HepG2 (cell line): ENCODE results near the gene PROX1. TPM values are rescaled to one million over a fixed set of nuclear protein-coding genes. Genes with fewer than 3 reads are reported as not detected.

Source experiments
- ATAC-seq: fragments of 200-7000 bp; cut with Tn5 transposase; 3 replicates; pipeline ENCODE4 v1.9.1; 2020; ENCODE audit warnings: mild to moderate bottlenecking, moderate library complexity
- BruUV-seq: library from RNA; stranded (reverse); fragments of 400-500 nt; replicated peaks from 2 replicates; lab custom pipeline; 2021; lab: Mats Ljungman, UMichigan
- CTCF ChIA-PET: fragments of 300-600 bp; formaldehyde crosslinking; extraction: SDS; loops from one replicate; lab custom pipeline; 2021; ENCODE audit warnings: low total read pairs, inconsistent platforms, low intra/inter-chr PET ratio; lab: Yijun Ruan, JAX
- POLR2A ChIA-PET: fragments of 350-600 bp; sonication (Branson Sonifier 250); formaldehyde crosslinking; loops from one replicate; lab custom pipeline; 2020; ENCODE audit warnings: antibody characterized with exemption, inconsistent platforms; lab: Yijun Ruan, JAX
- DNase-seq: peaks from one replicate; pipeline ENCODE4 v3.0.0-alpha.2; 2015; ENCODE audit warnings: low spot score
- FAIRE-seq: peaks from 3 replicates; lab custom pipeline; 2011; peaks lifted over from hg19 to GRCh38; lab: Jason Lieb, UNC
- H2AFZ ChIP-seq: one replicate; pipeline ENCODE4 v1.6.1; 2011; ENCODE audit warnings: low read length, inconsistent platforms
- H3K27ac ChIP-seq: fragments of 300-600 bp; 3 replicates; pipeline ENCODE4 v1.8.0; 2011; ENCODE audit warnings: mixed run types, mild to moderate bottlenecking, mixed read lengths, low read length, inconsistent platforms; ENCODE audit not compliant: insufficient read depth; ENCODE audit errors: extremely low read length
- H3K27me3 ChIP-seq, 2 experiments: fragments of 200-600 bp in 1 of 2; 2 replicates in 1 of 2; 3 replicates in 1 of 2; pipeline versions ENCODE4 v1.6.0 to v1.8.0; 2011; ENCODE audit warnings: low read length in 2 of 2, mild to moderate bottlenecking in 2 of 2, moderate library complexity in 2 of 2, inconsistent platforms in 1 of 2; ENCODE audit not compliant: insufficient read depth in 2 of 2, control insufficient read depth in 1 of 2
- H3K36me3 ChIP-seq, 2 experiments: fragments of 200-600 bp in 1 of 2; replicated peaks in 1 of 2; 2 replicates in 1 of 2; 3 replicates in 1 of 2; pipeline versions ENCODE4 v1.5.1 to v1.8.0; 2011; ENCODE audit warnings: low read length in 2 of 2, inconsistent platforms in 1 of 2; ENCODE audit not compliant: insufficient read depth in 2 of 2, control insufficient read depth in 1 of 2
- H3K4me1 ChIP-seq: 2 replicates; pipeline ENCODE4 v1.5.1; 2012; ENCODE audit warnings: low read length, inconsistent platforms; ENCODE audit not compliant: insufficient read depth
- H3K4me2 ChIP-seq: 2 replicates; pipeline ENCODE4 v1.6.0; 2011; ENCODE audit warnings: low read depth, low read length, inconsistent platforms
- H3K4me3 ChIP-seq, 3 experiments: fragments of 200-600 bp in 1 of 3; sonication (generic), shearing (Covaris generic) in 1 of 3; replicated peaks in 1 of 3; 2 replicates each; pipeline ENCODE4 v1.5.1; 2011 to 2016; ENCODE audit warnings: low read length in 3 of 3, inconsistent platforms in 2 of 3, low read depth in 2 of 3, mild to moderate bottlenecking in 2 of 3, control low read depth in 1 of 3, mixed read lengths in 1 of 3; ENCODE audit not compliant: insufficient read depth in 1 of 3
- H3K79me2 ChIP-seq: one replicate; pipeline ENCODE4 v1.6.1; 2011; ENCODE audit warnings: low read length, inconsistent platforms; ENCODE audit not compliant: insufficient read depth
- H3K9ac ChIP-seq: 2 replicates; pipeline ENCODE4 v1.6.0; 2011; ENCODE audit warnings: mild to moderate bottlenecking, low read depth, low read length, inconsistent platforms; ENCODE audit not compliant: insufficient read depth
- H3K9me3 ChIP-seq: 2 replicates; pipeline ENCODE4 v1.5.1; 2012; ENCODE audit warnings: mild to moderate bottlenecking, low read length
- H4K20me1 ChIP-seq: 2 replicates; pipeline ENCODE4 v1.6.0; 2011; ENCODE audit warnings: inconsistent platforms, mild to moderate bottlenecking, low read length, moderate library complexity; ENCODE audit not compliant: insufficient read depth
- ADNP ChIP-seq: sonication (generic); formaldehyde crosslinking; IDR thresholded peaks from 2 replicates; pipeline ENCODE4 v1.4.0; 2020; ENCODE audit warnings: missing genetic modification reagents
- ATF2 ChIP-seq: sonication (generic); formaldehyde crosslinking; IDR thresholded peaks from 2 replicates; pipeline ENCODE4 v1.4.0; 2020; ENCODE audit warnings: missing genetic modification reagents
- BCL6 ChIP-seq: IDR thresholded peaks from 2 replicates; pipeline ENCODE4 v1.6.1; 2016; ENCODE audit warnings: missing genetic modification reagents, missing compliant biosample characterization
- BRF2 ChIP-seq: sonication (generic); formaldehyde crosslinking; IDR thresholded peaks from 2 replicates; pipeline ENCODE4 v1.8.1; 2022; ENCODE audit warnings: mild to moderate bottlenecking, missing genetic modification reagents
- KLF11 ChIP-seq: IDR thresholded peaks from 2 replicates; pipeline ENCODE4 v1.6.1; 2016; ENCODE audit warnings: missing compliant biosample characterization
- RELA ChIP-seq: sonication (generic); formaldehyde crosslinking; IDR thresholded peaks from 2 replicates; pipeline ENCODE4 v1.4.0; 2020; ENCODE audit warnings: missing genetic modification reagents
- SRY ChIP-seq: sonication (generic); formaldehyde crosslinking; IDR thresholded peaks from 2 replicates; pipeline ENCODE4 v1.8.0; 2022; ENCODE audit warnings: mild to moderate bottlenecking, missing genetic modification reagents
- TOPORS ChIP-seq: sonication (generic); formaldehyde crosslinking; IDR thresholded peaks from 2 replicates; pipeline ENCODE4 v1.8.0; 2023; ENCODE audit warnings: mild to moderate bottlenecking, missing genetic modification reagents
- ZFP36L2 ChIP-seq: sonication (generic); formaldehyde crosslinking; IDR thresholded peaks from 2 replicates; pipeline ENCODE4 v1.4.0; 2020; ENCODE audit warnings: missing genetic modification reagents
- ZKSCAN5 ChIP-seq: sonication (generic); formaldehyde crosslinking; IDR thresholded peaks from 2 replicates; pipeline ENCODE4 v1.5.1; 2020; ENCODE audit warnings: mild to moderate bottlenecking, missing genetic modification reagents
- ZNF260 ChIP-seq: sonication (generic); formaldehyde crosslinking; IDR thresholded peaks from 2 replicates; pipeline ENCODE4 v1.4.0; 2020; ENCODE audit warnings: missing genetic modification reagents, low read depth, mild to moderate bottlenecking, borderline replicate concordance
- ZNF274 ChIP-seq: sonication (generic); formaldehyde crosslinking; IDR thresholded peaks from 2 replicates; pipeline ENCODE4 v1.5.1; 2020; ENCODE audit warnings: mild to moderate bottlenecking, missing genetic modification reagents
- ZNF317 ChIP-seq: sonication (generic); formaldehyde crosslinking; IDR thresholded peaks from 2 replicates; pipeline ENCODE4 v1.5.0; 2020; ENCODE audit warnings: mild to moderate bottlenecking, missing genetic modification reagents
- ZNF329 ChIP-seq: sonication (generic); formaldehyde crosslinking; IDR thresholded peaks from 2 replicates; pipeline ENCODE4 v1.9.0; 2021; ENCODE audit warnings: low read depth, mild to moderate bottlenecking, missing genetic modification reagents
- ZNF563 ChIP-seq: sonication (generic); formaldehyde crosslinking; IDR thresholded peaks from 2 replicates; pipeline ENCODE4 v1.8.0; 2022; ENCODE audit warnings: mild to moderate bottlenecking, moderate library complexity, missing genetic modification reagents
- ZNF652 ChIP-seq: IDR thresholded peaks from 2 replicates; pipeline ENCODE4 v1.6.1; 2016; ENCODE audit warnings: low read depth, borderline replicate concordance
- WGBS: methylation state at CpG from one replicate; pipeline ENCODE4 v1.1.6; 2017; ENCODE audit warnings: low lambda C conversion rate; 5-methylcytosine and 5-hydroxymethylcytosine counted together
- in situ Hi-C: cut with HindIII; loops from 2 replicates; pipeline ENCODE4 v1.10.0; 2017; ENCODE audit warnings: low pct_unique_long_range_greater_than_20kb; ENCODE audit not compliant: extremely low pct_ligation_motif_present
- intact Hi-C: fragments of 100-400 bp; cut with micrococcal nuclease; formaldehyde crosslinking; loops from one replicate; pipeline ENCODE4 v1.10.0; 2022; ENCODE audit not compliant: unreplicated experiment
- polyA plus RNA-seq, 8 experiments: library from polyadenylated mRNA; depleted of rRNA in 3 of 8; stranded (reverse) in 7 of 8; unstranded in 1 of 8; fragments of >200 nt; fragmentation: Illumina TruSeq in 4 of 8; extraction: Trizol in 4 of 8; gene quantifications; 2 replicates each; pipeline versions ENCODE4 v1.2.1 to v1.2.3, GENCODE V29; 2011 to 2016; ENCODE audit warnings: low read depth in 4 of 8, missing spikeins in 1 of 8, mixed read lengths in 1 of 8; ENCODE audit not compliant: insufficient read depth in 1 of 8
- total RNA-seq, 5 experiments: library from RNA; depleted of rRNA; stranded (reverse); fragments of >200 nt; fragmentation: Illumina TruSeq; extraction: Trizol; gene quantifications; 2 replicates each; pipeline ENCODE4 v1.2.3, GENCODE V29; 2016; ENCODE audit warnings: low read depth in 1 of 5
- TF ChIP-seq, protein P1 (sequence below): sonication (generic); formaldehyde crosslinking; conservative IDR thresholded peaks from 2 replicates; pipeline ENCODE4 v1.4.0; 2020; ENCODE audit warnings: missing genetic modification reagents

Gene PROX1
- total and polyA plus RNA-seq, 2 of the 13 experiments (the other 11 are each of a cell fraction or from before 2014, with no cell fraction given): 12.3 to 30.2 TPM

DNA sequence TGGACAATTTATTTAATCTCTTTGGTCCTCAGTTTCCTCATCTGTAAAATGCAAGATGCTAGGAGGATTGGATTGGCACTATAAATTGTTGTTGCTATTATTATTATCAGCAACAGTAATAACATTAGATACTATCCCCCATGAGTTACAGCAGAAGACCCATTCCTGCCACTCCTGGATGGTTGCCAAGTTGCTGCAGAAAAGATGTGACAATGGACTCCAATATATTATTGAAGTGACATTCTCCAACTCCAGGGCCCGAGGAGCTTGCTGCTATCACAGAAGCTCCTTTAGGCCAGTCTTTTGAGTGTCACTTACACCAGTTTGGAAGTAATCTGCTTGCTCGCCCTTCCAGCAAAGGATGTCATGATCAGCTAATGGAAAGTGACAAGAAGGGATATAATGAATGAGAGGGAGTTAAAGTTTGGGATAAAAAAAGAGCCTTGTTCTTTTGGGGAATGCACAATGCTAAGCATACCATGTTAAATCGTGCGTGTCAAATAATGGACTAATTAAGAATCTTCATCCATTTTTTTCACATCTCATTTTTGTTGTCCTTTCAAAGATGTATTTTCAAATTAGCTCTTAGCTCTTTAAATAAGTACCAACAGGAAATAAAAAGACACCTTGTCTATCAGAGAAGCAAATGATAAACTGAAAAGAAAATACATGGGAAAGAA is 19.5 kb upstream of the PROX1 start:
- intact Hi-C loops (no loop called here), in situ Hi-C loops (no loop called here)
- no peaks in the 10 kb centered on the region for H4K20me1 ChIP-seq
- no peak overlapping the region for H2AFZ ChIP-seq
- no peak overlapping the region for H3K4me2 ChIP-seq
- DNase-seq (no peak), ATAC-seq (no peak)
- H3K27me3 ChIP-seq: no peaks in the 10 kb centered on the region
- ChIA-PET CTCF (no interaction called here), POLR2A (no interaction called here)
- no peaks in the 10 kb centered on the region for H3K36me3 ChIP-seq
- no peaks in the 10 kb centered on the region for H3K9me3 ChIP-seq
- no peak for TF ChIP-seq SRY (CRISPR knock-in tag)
- no peak for TF ChIP-seq ZNF274 (CRISPR knock-in tag)
- TF ChIP-seq, protein P1, sequence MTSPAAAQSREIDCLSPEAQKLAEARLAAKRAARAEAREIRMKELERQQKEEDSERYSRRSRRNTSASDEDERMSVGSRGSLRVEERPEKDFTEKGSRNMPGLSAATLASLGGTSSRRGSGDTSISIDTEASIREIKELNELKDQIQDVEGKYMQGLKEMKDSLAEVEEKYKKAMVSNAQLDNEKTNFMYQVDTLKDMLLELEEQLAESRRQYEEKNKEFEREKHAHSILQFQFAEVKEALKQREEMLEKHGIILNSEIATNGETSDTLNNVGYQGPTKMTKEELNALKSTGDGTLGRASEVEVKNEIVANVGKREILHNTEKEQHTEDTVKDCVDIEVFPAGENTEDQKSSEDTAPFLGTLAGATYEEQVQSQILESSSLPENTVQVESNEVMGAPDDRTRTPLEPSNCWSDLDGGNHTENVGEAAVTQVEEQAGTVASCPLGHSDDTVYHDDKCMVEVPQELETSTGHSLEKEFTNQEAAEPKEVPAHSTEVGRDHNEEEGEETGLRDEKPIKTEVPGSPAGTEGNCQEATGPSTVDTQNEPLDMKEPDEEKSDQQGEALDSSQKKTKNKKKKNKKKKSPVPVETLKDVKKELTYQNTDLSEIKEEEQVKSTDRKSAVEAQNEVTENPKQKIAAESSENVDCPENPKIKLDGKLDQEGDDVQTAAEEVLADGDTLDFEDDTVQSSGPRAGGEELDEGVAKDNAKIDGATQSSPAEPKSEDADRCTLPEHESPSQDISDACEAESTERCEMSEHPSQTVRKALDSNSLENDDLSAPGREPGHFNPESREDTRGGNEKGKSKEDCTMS (CRISPR knock-in tag): no peak
- TF ChIP-seq ADNP (CRISPR knock-in tag): no peak
- TF ChIP-seq KLF11 (CRISPR knock-in tag): no peak
- no peak for TF ChIP-seq RELA
- no peak for TF ChIP-seq ATF2 (CRISPR knock-in tag)
- no peak for TF ChIP-seq ZNF329 (CRISPR knock-in tag)
- TF ChIP-seq ZNF317: no peak
- no peak for TF ChIP-seq ZKSCAN5 (CRISPR knock-in tag)
- TF ChIP-seq ZFP36L2: no peak
- TF ChIP-seq ZNF260 (CRISPR knock-in tag): no peak
- no peak for TF ChIP-seq TOPORS (CRISPR knock-in tag)
- TF ChIP-seq ZNF652 (CRISPR knock-in tag): no peak
- TF ChIP-seq ZNF563 (CRISPR knock-in tag): no peak
- no peak for TF ChIP-seq BRF2 (CRISPR knock-in tag)
- no peak for TF ChIP-seq BCL6 (CRISPR knock-in tag)
- TF ChIP-seq, all 625 proteins: peak for 0
- FAIRE-seq: no peak
- Histone ChIP-seq H3K79me2 (no peaks in the 10 kb centered on the region), H3K4me1 (no peaks in the 10 kb centered on the region), H3K4me3 (no peak overlapping the region), H3K9ac (no peak overlapping the region), H3K27ac (no peak overlapping the region)
- 93% methylated on average over 4 of the region's 4 CpGs for WGBS
- BruUV-seq: no TSS peak
